Suprapubic skin (tissue), 4 donors: ENCODE data around the gene CLASP1. TPM values are rescaled to one million over a fixed set of nuclear protein-coding genes. Genes with fewer than 3 reads are reported as not detected.

ENCODE experiments used
- DNase-seq, 2 donors: peaks; one replicate each; pipeline ENCODE4 v3.0.0-alpha.2; 2019; ENCODE audit warnings: low spot score in 2 of 2
- H3K27ac ChIP-seq: fragments of 200-600 bp; sonication (generic); one replicate; pipeline ENCODE4 v1.5.1; 2019
- H3K27me3 ChIP-seq: fragments of 200-600 bp; sonication (generic); one replicate; pipeline ENCODE4 v1.5.1; 2019
- H3K36me3 ChIP-seq: fragments of 200-600 bp; sonication (generic); one replicate; pipeline ENCODE4 v1.5.1; 2019
- H3K4me1 ChIP-seq: fragments of 200-600 bp; sonication (generic); one replicate; pipeline ENCODE4 v1.5.1; 2019
- H3K4me3 ChIP-seq: fragments of 200-600 bp; sonication (generic); one replicate; pipeline ENCODE4 v1.5.1; 2019; ENCODE audit warnings: mild to moderate bottlenecking
- H3K9me3 ChIP-seq: fragments of 200-600 bp; sonication (generic); one replicate; pipeline ENCODE4 v1.5.1; 2019
- CTCF ChIP-seq, 2 donors: fragments of 200-600 bp in 1 of 2; fragments of 450-650 bp in 1 of 2; sonication (generic) in 1 of 2; IDR thresholded peaks; one replicate each; pipeline ENCODE4 v1.5.1; 2016 to 2019; ENCODE audit warnings: antibody characterized with exemption in 2 of 2, mild to moderate bottlenecking in 1 of 2, moderate library complexity in 1 of 2
- EP300 ChIP-seq: sonication (generic); formaldehyde crosslinking; IDR thresholded peaks from one replicate; pipeline ENCODE4 v1.6.1; 2017; ENCODE audit warnings: antibody characterized with exemption
- POLR2A ChIP-seq, 2 donors: fragments of 450-650 bp; IDR thresholded peaks; one replicate each; pipeline ENCODE4 v1.6.1; 2017; ENCODE audit warnings: antibody characterized with exemption in 2 of 2, mild to moderate bottlenecking in 2 of 2, moderate library complexity in 2 of 2
- POLR2AphosphoS5 ChIP-seq, 3 donors: sonication (generic); formaldehyde crosslinking; IDR thresholded peaks; one replicate each; pipeline ENCODE4 v1.6.1; 2017; ENCODE audit warnings: antibody characterized with exemption in 3 of 3
- WGBS: methylation state at CpG from one replicate; pipeline ENCODE4 v1.1.5; 2018; 5-methylcytosine and 5-hydroxymethylcytosine counted together
- total RNA-seq, 4 donors: library from RNA; depleted of rRNA; stranded (reverse); fragments of >200 nt; gene quantifications; one replicate each; pipeline ENCODE4 v1.1.0, GENCODE V29; 2016

Gene CLASP1
- total RNA-seq, 4 donors from 2014 or later, result 53.3 to 99.5 (median 67.6) TPM

- Histone ChIP-seq H3K27ac (no peak overlapping the region), H3K4me3 (no peak overlapping the region), H3K36me3 (no peaks in the 10 kb centered on the region), H3K4me1 (peaks cover 21% of the 10 kb centered on the region), H3K9me3 (no peaks in the 10 kb centered on the region), H3K27me3 (no peaks in the 10 kb centered on the region)
- TF ChIP-seq POLR2AphosphoS5 (IDR thresholded peaks at IDR 0.05) (no peak), POLR2A (IDR thresholded peaks at IDR 0.05) (no peak), EP300 (no peak), CTCF (IDR thresholded peaks at IDR 0.05) (no peak)
- DNase-seq, result no peak
- WGBS, result 96% methylated on average over 1 of the region's 1 CpG
These were observed 16.8 kb upstream of the CLASP1 start for GRCh38 chr2:121666042-121666441.

- DNase-seq, result no peak
- peaks cover 21% of the 10 kb centered on the region for H3K4me1 ChIP-seq
- TF ChIP-seq CTCF (IDR thresholded peaks at IDR 0.05) (no peak), POLR2A (IDR thresholded peaks at IDR 0.05) (no peak)
- WGBS, result 31% methylated on average over 3 of the region's 3 CpGs
- no peak overlapping the region for H3K4me3 ChIP-seq
- no peaks in the 10 kb centered on the region for H3K27me3 ChIP-seq
- no peak overlapping the region for H3K27ac ChIP-seq
- H3K9me3 ChIP-seq, result no peaks in the 10 kb centered on the region
- H3K36me3 ChIP-seq, result no peaks in the 10 kb centered on the region
These were observed 16.2 kb upstream of the CLASP1 start for GRCh38 chr2:121665504-121665903.

GRCh38 chr2:121664713-121665112 is 15.5 kb upstream of the CLASP1 start:
- H3K4me1 ChIP-seq, result peaks cover 21% of the 10 kb centered on the region
- TF ChIP-seq POLR2A (IDR thresholded peaks at IDR 0.05) (no peak), POLR2AphosphoS5 (IDR thresholded peaks at IDR 0.05) (no peak), CTCF (IDR thresholded peaks at IDR 0.05) (no peak), EP300 (no peak)
- no peak overlapping the region for H3K27ac ChIP-seq
- no peaks in the 10 kb centered on the region for H3K9me3 ChIP-seq
- no peaks in the 10 kb centered on the region for H3K27me3 ChIP-seq
- no peaks in the 10 kb centered on the region for H3K36me3 ChIP-seq
- 62% methylated on average over 4 of the region's 4 CpGs for WGBS
- no peak for DNase-seq
- H3K4me3 ChIP-seq, result no peak overlapping the region

- DNase-seq, result no peak
- WGBS, result 81% methylated on average over 4 of the region's 4 CpGs
- H3K4me1 ChIP-seq, result peaks cover 21% of the 10 kb centered on the region
- no peak overlapping the region for H3K27ac ChIP-seq
- H3K36me3 ChIP-seq, result no peaks in the 10 kb centered on the region
- H3K9me3 ChIP-seq, result no peaks in the 10 kb centered on the region
- TF ChIP-seq POLR2AphosphoS5 (IDR thresholded peaks at IDR 0.05) (no peak), POLR2A (IDR thresholded peaks at IDR 0.05) (no peak), EP300 (no peak), CTCF (IDR thresholded peaks at IDR 0.05) (no peak)
- no peak overlapping the region for H3K4me3 ChIP-seq
- no peaks in the 10 kb centered on the region for H3K27me3 ChIP-seq
These were observed 14.8 kb upstream of the CLASP1 start for GRCh38 chr2:121664086-121664485.

GRCh38 chr2:121663434-121663833 is 14.2 kb upstream of the CLASP1 start:
- Histone ChIP-seq H3K4me3 (no peak overlapping the region), H3K27me3 (no peaks in the 10 kb centered on the region), H3K9me3 (no peaks in the 10 kb centered on the region), H3K4me1 (peaks cover 21% of the 10 kb centered on the region), H3K36me3 (no peaks in the 10 kb centered on the region), H3K27ac (no peak overlapping the region)
- TF ChIP-seq POLR2AphosphoS5 (IDR thresholded peaks at IDR 0.05), result no peak
- no peak for TF ChIP-seq POLR2A (IDR thresholded peaks at IDR 0.05)
- TF ChIP-seq EP300, result no peak
- TF ChIP-seq CTCF (IDR thresholded peaks at IDR 0.05), result no peak
- WGBS, result 71% methylated on average over 3 of the region's 3 CpGs
- DNase-seq, result no peak
